ENCODE measurements around the gene PUM1. TPM values are rescaled to one million over a fixed set of nuclear protein-coding genes. Genes with fewer than 3 reads are reported as not detected.

Gene PUM1
- total RNA-seq, 4 donors from 2014 or later = 118 to 191 (median 132) TPM

DNA sequence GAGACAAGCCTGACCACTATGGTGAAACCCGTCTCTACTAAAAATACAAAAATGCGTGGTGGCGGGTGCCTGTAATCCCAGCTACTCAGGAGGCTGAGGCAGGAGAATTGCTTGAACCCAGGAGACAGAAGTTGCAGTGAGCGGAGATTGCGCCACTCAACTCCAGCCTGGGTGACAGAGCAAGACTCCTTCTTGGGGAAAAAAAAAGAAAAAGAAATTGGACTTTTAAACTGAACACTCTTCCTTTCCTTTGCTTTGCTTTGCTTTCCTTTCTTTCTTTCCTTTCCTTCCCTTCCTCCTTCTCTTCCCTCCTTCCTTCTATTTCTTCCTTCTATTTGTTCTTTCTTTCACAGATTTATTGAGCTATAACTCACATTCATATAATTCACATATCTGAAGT is 43.3 kb upstream of the PUM1 start:
- Histone ChIP-seq H3K9me3 (no peaks in the 10 kb centered on the region), H3K4me3 (replicated peaks in 1 of 3) (no peak overlapping the region), H3K4me1 (no peaks in the 10 kb centered on the region), H3K27ac (no peak overlapping the region), H3K27me3 (no peaks in the 10 kb centered on the region), H3K36me3 (no peaks in the 10 kb centered on the region)
- 97% methylated on average over 5 of the region's 5 CpGs for WGBS, 2 donors
- DNase-seq = no peak
- intact Hi-C loops (cut with DNase I) = no loop called here
- no peak for TF ChIP-seq POLR2A (IDR thresholded peaks at IDR 0.05)
- TF ChIP-seq, protein P1, sequence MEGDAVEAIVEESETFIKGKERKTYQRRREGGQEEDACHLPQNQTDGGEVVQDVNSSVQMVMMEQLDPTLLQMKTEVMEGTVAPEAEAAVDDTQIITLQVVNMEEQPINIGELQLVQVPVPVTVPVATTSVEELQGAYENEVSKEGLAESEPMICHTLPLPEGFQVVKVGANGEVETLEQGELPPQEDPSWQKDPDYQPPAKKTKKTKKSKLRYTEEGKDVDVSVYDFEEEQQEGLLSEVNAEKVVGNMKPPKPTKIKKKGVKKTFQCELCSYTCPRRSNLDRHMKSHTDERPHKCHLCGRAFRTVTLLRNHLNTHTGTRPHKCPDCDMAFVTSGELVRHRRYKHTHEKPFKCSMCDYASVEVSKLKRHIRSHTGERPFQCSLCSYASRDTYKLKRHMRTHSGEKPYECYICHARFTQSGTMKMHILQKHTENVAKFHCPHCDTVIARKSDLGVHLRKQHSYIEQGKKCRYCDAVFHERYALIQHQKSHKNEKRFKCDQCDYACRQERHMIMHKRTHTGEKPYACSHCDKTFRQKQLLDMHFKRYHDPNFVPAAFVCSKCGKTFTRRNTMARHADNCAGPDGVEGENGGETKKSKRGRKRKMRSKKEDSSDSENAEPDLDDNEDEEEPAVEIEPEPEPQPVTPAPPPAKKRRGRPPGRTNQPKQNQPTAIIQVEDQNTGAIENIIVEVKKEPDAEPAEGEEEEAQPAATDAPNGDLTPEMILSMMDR (IDR thresholded peaks at IDR 0.05) = no peak

GRCh38 chr1:31105646-31106045 is 40.1 kb upstream of the PUM1 start:
- H3K27me3 ChIP-seq = no peaks in the 10 kb centered on the region
- peaks cover 0 to 4% of the 10 kb centered on the region in 2 donors for H3K4me1 ChIP-seq
- no peak overlapping the region for H3K27ac ChIP-seq
- no peak overlapping the region for H3K4me3 ChIP-seq (replicated peaks in 1 of 3)
- 83 to 89% methylated on average over 8 of the region's 8 CpGs for WGBS, 2 donors
- no peaks in the 10 kb centered on the region for H3K9me3 ChIP-seq
- no peak for DNase-seq
- intact Hi-C loops (cut with DNase I) = no loop called here
- no peak for TF ChIP-seq POLR2A (IDR thresholded peaks at IDR 0.05)
- TF ChIP-seq, protein P1 (IDR thresholded peaks at IDR 0.05) = no peak
- H3K36me3 ChIP-seq = no peaks in the 10 kb centered on the region

- no peak for TF ChIP-seq POLR2A (IDR thresholded peaks at IDR 0.05)
- TF ChIP-seq, protein P1 (IDR thresholded peaks at IDR 0.05) = no peak
- intact Hi-C loops (cut with DNase I) = no loop called here
- no peak overlapping the region for H3K4me3 ChIP-seq (replicated peaks in 1 of 3)
- H3K27ac ChIP-seq = no peak overlapping the region
- peaks cover 0 to 4% of the 10 kb centered on the region in 2 donors for H3K4me1 ChIP-seq
- H3K36me3 ChIP-seq = no peaks in the 10 kb centered on the region
- DNase-seq = no peak
- H3K9me3 ChIP-seq = no peaks in the 10 kb centered on the region
- WGBS, 2 donors = 69 to 78% methylated on average over 5 of the region's 5 CpGs
- H3K27me3 ChIP-seq = no peaks in the 10 kb centered on the region
These were observed 37.0 kb upstream of the PUM1 start for GRCh38 chr1:31102501-31102950.

DNA sequence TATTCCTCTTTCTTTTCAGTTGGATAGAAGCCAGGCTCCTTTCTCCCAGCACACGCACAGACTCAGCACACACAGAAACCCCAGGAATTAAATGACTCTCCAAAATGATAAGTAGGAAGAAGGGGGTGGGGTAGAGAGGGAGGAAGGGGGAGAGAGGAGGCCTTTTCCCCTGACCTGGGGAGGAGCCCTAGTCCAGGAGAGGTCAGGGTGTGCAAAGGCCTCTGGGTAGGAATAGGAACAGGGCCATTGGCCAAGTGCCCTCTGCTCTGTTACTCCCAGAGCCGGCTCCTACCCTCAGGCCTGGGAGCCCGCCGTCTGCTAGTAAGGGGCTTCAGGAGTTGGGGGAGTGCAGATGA is 35.6 kb upstream of the PUM1 start:
- intact Hi-C loops (cut with DNase I) = no loop called here
- H3K27ac ChIP-seq = no peak overlapping the region

DNA sequence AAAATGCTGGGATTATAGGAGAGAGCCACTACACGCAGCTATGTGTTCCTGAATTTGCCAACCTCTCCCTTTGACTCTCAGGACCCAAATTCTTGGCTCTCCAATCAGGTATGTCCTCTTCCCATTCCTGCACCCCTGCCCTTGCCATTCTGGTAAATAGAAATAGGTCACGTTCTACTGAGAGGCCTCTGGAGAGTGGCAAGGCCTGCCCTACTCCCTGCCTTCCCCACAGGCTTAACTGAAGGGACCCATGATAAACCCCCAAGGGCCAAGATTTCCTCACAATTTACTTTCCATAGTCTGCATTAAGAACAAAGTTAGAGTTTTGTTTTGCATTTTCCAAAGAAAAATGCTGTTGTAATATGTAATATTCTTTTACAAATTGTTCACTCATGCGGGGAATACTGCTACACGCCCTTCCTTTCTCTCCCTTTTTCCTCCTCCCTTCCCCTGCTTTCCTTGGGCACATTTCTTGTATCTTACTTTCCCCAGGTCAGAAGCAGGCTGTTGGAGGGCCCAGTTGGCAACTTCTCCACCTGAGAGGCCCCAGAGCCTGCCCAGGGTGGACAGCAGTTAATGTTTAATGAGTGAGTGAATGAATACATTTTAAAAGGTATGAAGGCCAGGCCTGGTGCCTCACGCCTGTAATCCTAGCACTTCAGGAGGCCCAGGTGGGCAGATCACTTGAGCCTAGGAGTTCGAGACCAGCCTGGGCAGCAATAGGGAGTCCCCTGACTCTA is 33.9 kb upstream of the PUM1 start:
- no peak overlapping the region for H3K4me3 ChIP-seq (replicated peaks in 1 of 3)
- peaks cover 0 to 4% of the 10 kb centered on the region in 2 donors for H3K4me1 ChIP-seq
- no peaks in the 10 kb centered on the region for H3K36me3 ChIP-seq
- no peak for TF ChIP-seq POLR2A (IDR thresholded peaks at IDR 0.05)
- TF ChIP-seq, protein P1 (IDR thresholded peaks at IDR 0.05) = no peak
- no peaks in the 10 kb centered on the region for H3K9me3 ChIP-seq
- intact Hi-C loops (cut with DNase I) = no loop called here
- no peaks in the 10 kb centered on the region for H3K27me3 ChIP-seq
- WGBS, 2 donors = 85 to 93% methylated on average over 6 of the region's 6 CpGs
- DNase-seq = no peak
- H3K27ac ChIP-seq = no peak overlapping the region

More for the DNA sequence above, 35.6 kb upstream of the PUM1 start:
- Histone ChIP-seq H3K4me3 (replicated peaks in 1 of 3) (no peak overlapping the region), H3K4me1 (peaks cover 0 to 4% of the 10 kb centered on the region in 2 donors), H3K27me3 (no peaks in the 10 kb centered on the region), H3K36me3 (no peaks in the 10 kb centered on the region), H3K9me3 (no peaks in the 10 kb centered on the region)
- no peak for DNase-seq
- WGBS, 2 donors = 47 to 60% methylated on average over 4 of the region's 4 CpGs
- no peak for TF ChIP-seq POLR2A (IDR thresholded peaks at IDR 0.05)

Measured in thyroid gland (tissue), 4 donors.